Measurements from ENCODE around the gene CYP39A1.

CYP39A1 gene

DNA sequence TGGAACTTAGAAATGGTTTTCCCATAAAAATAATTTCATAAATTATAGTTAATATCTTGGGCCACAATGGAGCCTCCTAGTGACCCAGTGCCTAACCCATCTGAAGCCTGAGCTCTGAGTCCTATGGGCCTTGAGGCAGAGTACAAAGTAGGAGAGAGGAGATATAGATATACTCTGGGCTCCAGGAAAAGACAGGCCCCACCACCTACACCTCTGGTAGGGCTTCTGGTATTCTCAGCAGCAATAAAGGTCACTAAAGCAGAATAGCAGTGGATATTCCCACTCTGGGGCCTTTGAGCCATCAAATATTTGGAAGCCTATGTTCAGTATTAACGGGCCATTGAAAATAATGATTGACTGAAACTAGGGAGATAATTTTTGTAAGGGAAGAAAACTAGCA lies 24.1 kb downstream of the CYP39A1 start:
- Histone ChIP-seq H3K9ac (ENCODE audit: low read depth, low read length, poor library complexity) (no peak overlapping the region), H3K4me2 (ENCODE audit: insufficient read depth, low read length, poor library complexity, severe bottlenecking) (no peak overlapping the region), H3K14ac (ENCODE audit: low read length) (no peak overlapping the region), H3K9me3 (replicated peaks in 1 of 2; ENCODE audit: control insufficient read depth in 2 of 2, insufficient read depth in 1 of 2, low read depth in 1 of 2, low read length in 2 of 2) (no peaks in the 10 kb centered on the region), H4K91ac (ENCODE audit: low read depth, low read length, poor library complexity) (no peak overlapping the region), H3K27me3 (ENCODE audit: control insufficient read depth in 3 of 3, insufficient read depth in 3 of 3, low read depth in 1 of 3, low read length in 3 of 3) (no peaks in the 10 kb centered on the region), H3K36me3 (replicated peaks in 1 of 2; ENCODE audit: control insufficient read depth in 2 of 2, insufficient read depth in 2 of 2, low read length in 2 of 2) (no peaks in the 10 kb centered on the region), H2BK120ac (ENCODE audit: low read depth, low read length) (no peak overlapping the region), H4K8ac (ENCODE audit: low read depth, low read length) (no peak overlapping the region), H3K79me1 (ENCODE audit: low read depth, low read length) (no peaks in the 10 kb centered on the region), H3K27ac (replicated peaks; ENCODE audit: low read length) (no peak overlapping the region), H2BK15ac (ENCODE audit: low read length) (no peak overlapping the region), H2AK5ac (ENCODE audit: low read depth, low read length) (no peak overlapping the region), H3K18ac (ENCODE audit: low read length) (no peak overlapping the region), H3K4me1 (ENCODE audit: control insufficient read depth in 2 of 2, insufficient read depth in 1 of 2, low read depth in 1 of 2, low read length in 2 of 2) (no peaks in the 10 kb centered on the region), H3K23ac (ENCODE audit: low read depth, low read length, poor library complexity) (no peak overlapping the region), H3K4ac (ENCODE audit: low read length) (no peak overlapping the region), H3K4me3 (ENCODE audit: low read length in 2 of 2) (no peak overlapping the region), H2BK12ac (ENCODE audit: low read length) (no peak overlapping the region), H2BK5ac (ENCODE audit: low read length) (no peak overlapping the region), H2AFZ (ENCODE audit: low read length) (no peak overlapping the region)
- WGBS, 2 donors (ENCODE audit: extremely low coverage in 2 of 2, insufficient read length in 2 of 2, insufficient replicate concordance in 1 of 2), result no CpG with 5 or more reads among the region's 1 CpG
- DNase-seq (ENCODE audit: low spot score), result no peak

GRCh38 chr6:46626976-46627375 lies 25.6 kb downstream of the CYP39A1 start:
- Histone ChIP-seq H3K4me3 (ENCODE audit: low read length in 2 of 2) (no peak overlapping the region), H2AFZ (ENCODE audit: low read length) (no peak overlapping the region), H3K14ac (ENCODE audit: low read length) (no peak overlapping the region), H2AK5ac (ENCODE audit: low read depth, low read length) (no peak overlapping the region), H2BK5ac (ENCODE audit: low read length) (no peak overlapping the region), H3K18ac (ENCODE audit: low read length) (no peak overlapping the region), H3K27me3 (ENCODE audit: control insufficient read depth in 3 of 3, insufficient read depth in 3 of 3, low read depth in 1 of 3, low read length in 3 of 3) (no peaks in the 10 kb centered on the region), H3K36me3 (replicated peaks in 1 of 2; ENCODE audit: control insufficient read depth in 2 of 2, insufficient read depth in 2 of 2, low read length in 2 of 2) (no peaks in the 10 kb centered on the region), H4K8ac (ENCODE audit: low read depth, low read length) (no peak overlapping the region), H3K4me2 (ENCODE audit: insufficient read depth, low read length, poor library complexity, severe bottlenecking) (no peak overlapping the region), H3K23ac (ENCODE audit: low read depth, low read length, poor library complexity) (no peak overlapping the region), H3K4ac (ENCODE audit: low read length) (no peak overlapping the region), H3K4me1 (ENCODE audit: control insufficient read depth in 2 of 2, insufficient read depth in 1 of 2, low read depth in 1 of 2, low read length in 2 of 2) (no peaks in the 10 kb centered on the region), H3K9me3 (replicated peaks in 1 of 2; ENCODE audit: control insufficient read depth in 2 of 2, insufficient read depth in 1 of 2, low read depth in 1 of 2, low read length in 2 of 2) (no peaks in the 10 kb centered on the region), H3K27ac (replicated peaks; ENCODE audit: low read length) (no peak overlapping the region), H3K79me1 (ENCODE audit: low read depth, low read length) (no peaks in the 10 kb centered on the region), H3K9ac (ENCODE audit: low read depth, low read length, poor library complexity) (no peak overlapping the region), H2BK15ac (ENCODE audit: low read length) (no peak overlapping the region), H2BK12ac (ENCODE audit: low read length) (no peak overlapping the region), H2BK120ac (ENCODE audit: low read depth, low read length) (no peak overlapping the region), H4K91ac (ENCODE audit: low read depth, low read length, poor library complexity) (no peak overlapping the region)
- no CpG with 5 or more reads among the region's 4 CpGs for WGBS, 2 donors (ENCODE audit: extremely low coverage in 2 of 2, insufficient read length in 2 of 2, insufficient replicate concordance in 1 of 2)
- no peak for DNase-seq (ENCODE audit: low spot score)

GRCh38 chr6:46626228-46626909 lies 26.2 kb downstream of the CYP39A1 start:
- Histone ChIP-seq H4K91ac (ENCODE audit: low read depth, low read length, poor library complexity) (no peak overlapping the region), H3K79me1 (ENCODE audit: low read depth, low read length) (no peaks in the 10 kb centered on the region), H3K9ac (ENCODE audit: low read depth, low read length, poor library complexity) (no peak overlapping the region), H2AFZ (ENCODE audit: low read length) (no peak overlapping the region), H3K4me1 (ENCODE audit: control insufficient read depth in 2 of 2, insufficient read depth in 1 of 2, low read depth in 1 of 2, low read length in 2 of 2) (no peaks in the 10 kb centered on the region), H3K4me2 (ENCODE audit: insufficient read depth, low read length, poor library complexity, severe bottlenecking) (no peak overlapping the region), H3K27ac (replicated peaks; ENCODE audit: low read length) (no peak overlapping the region), H3K18ac (ENCODE audit: low read length) (no peak overlapping the region), H2BK5ac (ENCODE audit: low read length) (no peak overlapping the region), H2BK15ac (ENCODE audit: low read length) (no peak overlapping the region), H3K4ac (ENCODE audit: low read length) (no peak overlapping the region), H3K23ac (ENCODE audit: low read depth, low read length, poor library complexity) (no peak overlapping the region), H2BK12ac (ENCODE audit: low read length) (no peak overlapping the region), H3K4me3 (ENCODE audit: low read length in 2 of 2) (no peak overlapping the region), H3K27me3 (ENCODE audit: control insufficient read depth in 3 of 3, insufficient read depth in 3 of 3, low read depth in 1 of 3, low read length in 3 of 3) (no peaks in the 10 kb centered on the region), H4K8ac (ENCODE audit: low read depth, low read length) (no peak overlapping the region), H3K36me3 (replicated peaks in 1 of 2; ENCODE audit: control insufficient read depth in 2 of 2, insufficient read depth in 2 of 2, low read length in 2 of 2) (no peaks in the 10 kb centered on the region), H3K9me3 (replicated peaks in 1 of 2; ENCODE audit: control insufficient read depth in 2 of 2, insufficient read depth in 1 of 2, low read depth in 1 of 2, low read length in 2 of 2) (no peaks in the 10 kb centered on the region), H2BK120ac (ENCODE audit: low read depth, low read length) (no peak overlapping the region), H2AK5ac (ENCODE audit: low read depth, low read length) (no peak overlapping the region), H3K14ac (ENCODE audit: low read length) (no peak overlapping the region)
- WGBS, 2 donors (ENCODE audit: extremely low coverage in 2 of 2, insufficient read length in 2 of 2, insufficient replicate concordance in 1 of 2), result no CpG with 5 or more reads among the region's 3 CpGs
- peak; percentile 5 for DNase-seq (ENCODE audit: low spot score)

DNA sequence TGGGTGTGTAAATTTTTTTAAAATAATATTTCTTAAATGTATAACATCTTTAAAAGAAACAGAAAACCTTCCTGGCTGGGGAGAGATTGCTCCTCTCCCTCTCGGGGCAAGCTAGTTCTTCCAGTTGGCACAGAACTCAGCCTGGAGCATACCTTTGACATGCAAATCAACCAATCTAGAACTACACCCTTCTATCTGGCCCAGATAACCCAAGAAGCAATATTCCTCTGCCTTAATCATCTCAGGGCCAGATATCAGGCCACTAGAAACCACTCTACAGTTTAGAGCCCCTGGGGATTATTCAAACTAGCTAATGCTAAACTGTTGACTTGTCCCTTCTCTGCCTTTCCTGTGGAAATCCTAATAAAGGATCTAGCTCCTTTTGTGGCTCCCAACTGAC lies 33.9 kb downstream of the CYP39A1 start:
- H3K79me1 ChIP-seq (ENCODE audit: low read depth, low read length), result no peaks in the 10 kb centered on the region
- no peak overlapping the region for H3K14ac ChIP-seq (ENCODE audit: low read length)
- H3K36me3 ChIP-seq (replicated peaks in 1 of 2; ENCODE audit: control insufficient read depth in 2 of 2, insufficient read depth in 2 of 2, low read length in 2 of 2), result no peaks in the 10 kb centered on the region
- H3K4me1 ChIP-seq (ENCODE audit: control insufficient read depth in 2 of 2, insufficient read depth in 1 of 2, low read depth in 1 of 2, low read length in 2 of 2), result no peaks in the 10 kb centered on the region
- no peak overlapping the region for H3K23ac ChIP-seq (ENCODE audit: low read depth, low read length, poor library complexity)
- DNase-seq (ENCODE audit: low spot score), result no peak
- H3K4me2 ChIP-seq (ENCODE audit: insufficient read depth, low read length, poor library complexity, severe bottlenecking), result no peak overlapping the region
- no peak overlapping the region for H3K9ac ChIP-seq (ENCODE audit: low read depth, low read length, poor library complexity)
- H2AFZ ChIP-seq (ENCODE audit: low read length), result no peak overlapping the region
- no peak overlapping the region for H2BK5ac ChIP-seq (ENCODE audit: low read length)
- H3K18ac ChIP-seq (ENCODE audit: low read length), result no peak overlapping the region
- no peak overlapping the region for H2BK15ac ChIP-seq (ENCODE audit: low read length)
- H3K9me3 ChIP-seq (replicated peaks in 1 of 2; ENCODE audit: control insufficient read depth in 2 of 2, insufficient read depth in 1 of 2, low read depth in 1 of 2, low read length in 2 of 2), result peaks cover 0 to 2% of the 10 kb centered on the region in 2 donors
- no peak overlapping the region for H4K8ac ChIP-seq (ENCODE audit: low read depth, low read length)
- H2BK120ac ChIP-seq (ENCODE audit: low read depth, low read length), result no peak overlapping the region
- H3K27me3 ChIP-seq (ENCODE audit: control insufficient read depth in 3 of 3, insufficient read depth in 3 of 3, low read depth in 1 of 3, low read length in 3 of 3), result no peaks in the 10 kb centered on the region
- no peak overlapping the region for H4K91ac ChIP-seq (ENCODE audit: low read depth, low read length, poor library complexity)
- H2AK5ac ChIP-seq (ENCODE audit: low read depth, low read length), result no peak overlapping the region
- H3K4ac ChIP-seq (ENCODE audit: low read length), result no peak overlapping the region
- no peak overlapping the region for H3K4me3 ChIP-seq (ENCODE audit: low read length in 2 of 2)
- H2BK12ac ChIP-seq (ENCODE audit: low read length), result no peak overlapping the region
- no peak overlapping the region for H3K27ac ChIP-seq (replicated peaks; ENCODE audit: low read length)
- WGBS, 2 donors (ENCODE audit: extremely low coverage in 2 of 2, insufficient read length in 2 of 2, insufficient replicate concordance in 1 of 2), result no CpG with 5 or more reads among the region's 1 CpG

All from neuronal stem cell (in vitro differentiated cells).